COLO829 (cell line): ENCODE measurements around the gene PARP2.
"Not testable (repeated sequence)": the region's sequence is repeated elsewhere in the genome, so short reads cannot be mapped to it uniquely, and the experiment has no call there.

Source experiments
- DNase-seq: peaks from one replicate; pipeline ENCODE4 v3.0.0; 2012; ENCODE audit warnings: low spot score

The PARP2 gene

DNA sequence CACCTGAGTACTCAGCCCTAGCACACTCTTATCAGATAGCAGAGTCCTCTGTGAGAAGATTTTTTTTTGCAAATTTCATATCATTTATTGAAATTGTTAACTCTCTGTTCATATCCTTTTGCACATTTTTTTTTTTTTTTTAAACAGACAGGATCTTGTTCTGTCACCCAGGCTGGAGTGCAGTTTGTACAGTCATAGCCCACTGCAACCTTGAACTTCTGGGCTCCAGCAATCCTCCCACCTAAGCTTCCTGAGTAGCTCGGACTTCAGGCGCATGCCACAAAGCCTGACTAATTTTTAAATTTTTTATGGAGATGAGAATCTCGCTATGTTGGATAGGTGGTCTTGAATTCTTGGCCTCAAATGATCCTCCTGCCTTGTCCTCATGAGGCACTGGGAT lies 4.3 kb downstream of the PARP2 start:
- DNase-seq, result no peak

DNA sequence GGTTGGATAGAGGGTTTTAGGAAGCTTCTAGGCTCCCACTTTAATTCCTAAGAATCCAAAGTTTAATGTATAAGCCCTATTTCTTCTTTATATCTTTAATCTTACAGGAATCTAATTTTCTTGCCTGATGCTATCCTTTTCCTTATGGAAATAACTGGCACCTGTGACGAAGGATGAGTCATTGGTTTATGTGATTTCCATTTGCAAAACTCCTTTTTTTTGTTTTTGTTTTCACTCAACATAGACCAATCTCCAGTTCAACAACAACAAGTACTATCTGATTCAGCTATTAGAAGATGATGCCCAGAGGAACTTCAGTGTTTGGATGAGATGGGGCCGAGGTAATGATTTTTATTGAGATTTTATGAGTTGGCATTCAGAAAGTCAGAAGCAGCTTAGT lies 6.8 kb downstream of the PARP2 start:
- DNase-seq, result no peak

DNA sequence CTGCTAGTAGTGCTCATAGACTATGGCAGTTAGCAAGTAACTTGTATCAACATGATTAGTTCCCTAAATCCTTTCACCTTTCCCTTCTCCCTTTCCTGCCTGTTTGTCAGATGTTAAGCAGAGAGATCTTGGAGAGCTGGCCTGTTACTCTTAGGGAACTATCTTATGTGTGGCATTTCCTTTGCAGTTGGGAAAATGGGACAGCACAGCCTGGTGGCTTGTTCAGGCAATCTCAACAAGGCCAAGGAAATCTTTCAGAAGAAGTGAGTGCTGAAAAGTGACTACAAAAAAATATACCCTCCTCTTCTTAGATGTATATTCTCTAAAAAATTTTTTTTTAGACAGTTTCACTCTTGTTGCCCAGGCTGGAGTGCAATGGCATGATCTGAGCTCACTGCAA lies 7.4 kb downstream of the PARP2 start:
- no peak for DNase-seq

DNA sequence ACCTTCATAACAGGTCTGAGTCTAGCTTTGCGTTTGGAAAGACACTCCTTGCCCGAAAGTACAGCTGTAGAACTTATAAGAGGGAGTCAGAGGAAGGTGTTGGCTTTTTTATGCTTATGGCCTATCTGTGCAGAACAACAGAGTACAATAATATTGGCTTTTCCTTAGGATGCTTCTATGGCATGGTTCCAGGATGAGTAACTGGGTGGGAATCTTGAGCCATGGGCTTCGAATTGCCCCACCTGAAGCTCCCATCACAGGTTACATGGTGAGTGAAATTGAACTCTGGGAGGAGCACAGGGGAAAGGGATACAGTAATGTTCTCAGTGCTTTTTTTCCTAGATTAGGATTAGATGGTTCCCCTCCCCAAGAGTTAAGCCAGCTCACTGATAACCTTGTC lies 13.0 kb downstream of the PARP2 start:
- DNase-seq, result no peak

DNA sequence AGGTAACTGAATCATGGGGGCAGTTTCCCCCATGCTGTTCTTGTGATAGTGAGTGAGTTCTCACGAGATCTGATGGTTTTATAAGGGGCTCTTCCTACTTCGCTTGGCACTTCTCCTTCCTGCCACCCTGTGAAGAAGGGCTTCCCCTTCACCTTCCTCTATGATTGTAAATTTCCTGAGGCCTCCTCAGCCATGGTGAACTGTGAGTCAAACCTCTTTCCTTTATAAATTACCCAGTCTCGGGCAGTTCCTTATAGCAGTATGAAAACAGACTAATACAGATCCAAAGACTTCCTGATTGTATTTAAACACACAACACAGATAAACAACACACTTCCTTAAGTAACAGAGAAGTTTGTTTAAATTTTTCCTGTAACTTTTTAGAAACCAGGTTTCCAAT lies 15.0 kb downstream of the PARP2 start:
- DNase-seq, result not testable (repeated sequence)

DNA sequence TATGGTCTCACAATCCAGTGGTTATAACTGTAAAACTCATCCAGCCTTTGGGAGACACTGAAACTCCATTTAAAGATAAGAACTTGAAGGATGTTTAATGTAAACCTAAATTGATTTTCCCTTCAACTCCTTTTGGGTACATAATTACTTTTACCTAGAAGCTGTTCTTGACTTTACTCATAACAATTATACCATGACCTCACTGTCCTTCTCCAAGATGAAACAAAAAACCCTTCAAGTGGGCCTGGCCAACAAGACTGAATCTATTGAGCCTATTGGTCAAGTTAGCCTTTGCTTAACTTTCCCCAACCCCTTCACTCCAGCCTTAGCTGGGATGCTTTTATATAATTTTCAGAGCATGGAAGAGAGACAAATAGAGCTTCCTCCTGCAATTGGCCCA lies 22.5 kb downstream of the PARP2 start:
- DNase-seq, result no peak

DNA sequence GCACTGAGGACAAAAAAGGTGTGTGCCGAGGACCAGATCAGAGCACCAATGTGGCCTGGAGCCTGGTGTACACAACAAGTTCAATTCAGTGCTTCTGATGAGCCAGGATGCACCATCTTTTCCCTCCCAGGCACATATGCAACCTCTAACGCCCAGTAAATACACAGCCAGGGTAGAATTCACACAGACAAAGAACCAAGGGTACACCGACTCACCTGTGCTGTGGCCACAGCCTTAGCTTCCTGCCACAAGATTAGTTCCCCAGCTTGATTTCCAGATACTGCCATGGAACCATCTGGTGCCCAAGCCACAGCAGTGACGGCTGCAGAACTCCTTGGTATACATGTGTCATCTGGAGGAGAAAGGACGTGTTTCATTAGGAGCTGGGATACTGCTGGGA lies 29.4 kb downstream of the PARP2 start:
- DNase-seq, result no peak

DNA sequence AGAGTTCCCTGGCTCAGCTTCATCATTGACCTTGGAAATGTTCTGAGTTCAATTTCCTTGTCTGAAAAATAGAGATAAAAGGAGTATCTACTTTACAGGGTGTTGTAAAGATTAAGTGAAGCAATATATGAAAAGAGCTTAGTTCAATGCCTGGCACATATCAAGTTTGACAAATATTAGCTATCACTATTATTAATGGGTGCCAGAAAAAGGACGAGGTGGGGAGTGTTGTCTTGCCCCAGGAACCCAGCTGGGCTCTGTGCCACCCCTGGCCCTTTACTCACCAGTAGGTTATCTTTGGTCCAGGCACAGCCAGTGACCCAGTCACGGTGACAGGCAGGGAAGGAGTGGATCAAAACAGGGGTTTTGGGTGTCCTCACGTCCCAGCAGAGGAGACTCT lies 32.0 kb downstream of the PARP2 start:
- DNase-seq, result no peak

DNA sequence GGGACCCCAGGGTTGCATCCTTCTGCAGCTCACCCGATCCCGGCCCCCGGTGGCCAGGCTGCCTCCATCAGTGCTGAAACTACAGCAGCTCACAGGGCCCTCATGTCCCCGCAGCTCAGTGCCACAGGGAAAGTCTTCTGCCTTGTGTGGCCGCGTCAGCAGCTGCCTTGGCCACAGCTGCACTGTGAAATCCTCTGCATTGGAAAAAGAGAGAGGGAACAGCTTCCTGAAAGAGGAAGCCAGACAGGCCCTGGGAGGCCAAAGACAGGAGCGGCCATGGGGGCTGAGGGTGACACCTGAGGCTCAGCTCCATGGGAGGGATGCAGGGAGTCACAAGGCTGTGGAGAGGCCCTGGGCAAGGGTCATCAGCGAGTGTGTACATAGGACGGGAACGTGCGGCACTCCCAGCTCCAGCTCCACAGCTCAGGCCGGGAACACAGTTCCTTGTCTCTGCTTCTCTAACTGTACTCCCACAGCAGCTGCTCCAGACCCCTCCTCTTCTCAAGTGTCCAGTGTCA lies 32.7 kb downstream of the PARP2 start:
- no peak for DNase-seq

DNA sequence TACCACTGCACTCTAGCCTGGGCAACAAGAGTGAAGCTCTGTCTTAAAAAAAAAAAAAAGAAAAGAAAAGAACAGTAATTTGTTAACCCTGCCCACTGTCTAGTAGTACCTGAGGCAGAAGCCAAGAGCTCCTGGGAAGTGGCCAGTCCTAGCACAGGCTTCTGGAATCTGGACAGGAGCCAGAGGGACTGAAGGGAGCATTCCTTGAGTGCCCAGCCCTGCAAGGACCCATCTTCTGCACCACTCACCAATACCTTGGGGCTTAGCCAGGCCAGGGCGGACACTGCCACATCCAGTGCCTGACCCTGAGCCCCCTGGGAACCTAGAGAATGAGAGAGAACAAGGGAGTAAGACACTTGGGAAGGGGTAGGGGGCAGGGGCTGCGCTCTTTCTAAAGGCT lies 33.7 kb downstream of the PARP2 start:
- no peak for DNase-seq

DNA sequence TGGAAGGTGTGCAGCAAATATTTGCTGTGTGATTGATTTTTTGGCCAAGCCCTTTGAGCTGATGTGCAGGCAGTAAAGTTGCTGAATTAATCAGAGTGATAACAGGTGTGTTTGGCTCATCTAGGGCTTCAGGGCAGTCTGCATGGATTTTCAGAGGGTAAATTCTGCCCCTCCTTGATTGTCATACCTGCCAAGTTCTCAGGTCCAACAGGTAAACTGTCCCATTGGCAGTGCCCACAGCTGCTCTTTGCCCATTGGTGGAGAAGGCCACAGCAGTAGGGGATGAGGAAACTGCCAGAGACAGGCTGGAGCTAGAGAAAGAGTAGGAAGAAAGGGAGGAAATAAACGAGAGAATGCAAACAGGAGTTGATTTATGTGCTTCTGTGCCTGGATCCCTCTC lies 36.3 kb downstream of the PARP2 start:
- DNase-seq, result no peak

DNA sequence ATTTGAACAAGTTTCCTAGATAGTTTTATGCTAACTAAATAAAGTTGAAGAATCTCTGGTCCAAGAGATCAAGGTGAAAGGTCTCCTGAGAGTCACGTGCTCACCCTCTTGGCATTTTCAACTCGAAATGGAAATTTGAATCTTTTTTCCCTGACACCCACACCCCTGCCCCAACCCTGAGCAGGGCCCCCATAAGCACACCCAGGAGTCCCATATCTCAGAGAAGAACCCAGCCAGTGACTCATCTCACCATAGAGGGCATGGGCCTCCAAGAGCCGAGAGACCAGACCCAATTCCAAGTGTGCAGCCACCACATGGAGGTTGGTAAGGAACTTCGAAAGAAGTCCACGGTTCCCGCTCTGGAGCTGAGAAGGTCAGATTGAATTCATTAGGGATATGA lies 37.2 kb downstream of the PARP2 start:
- DNase-seq, result no peak

DNA sequence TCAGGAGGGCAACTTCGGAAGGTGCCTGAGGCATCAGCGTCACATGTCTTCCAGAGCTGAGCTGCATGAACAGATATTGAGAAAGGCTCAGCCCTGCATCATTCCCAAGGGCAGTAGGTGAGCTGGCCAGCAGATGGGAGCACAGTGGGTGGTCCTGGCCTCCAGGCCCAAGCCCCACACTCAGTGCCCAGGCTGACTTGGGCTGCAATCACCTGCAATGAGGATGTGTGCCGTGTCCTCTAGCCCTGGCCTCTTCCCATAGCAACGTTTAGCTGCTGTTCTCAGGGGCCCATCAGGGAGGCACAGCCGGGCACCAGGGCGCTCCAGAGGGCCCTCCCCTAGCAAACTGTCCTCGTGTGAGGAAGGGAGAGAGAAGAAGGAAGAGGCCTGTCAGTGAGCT lies 37.9 kb downstream of the PARP2 start:
- DNase-seq, result no peak

DNA sequence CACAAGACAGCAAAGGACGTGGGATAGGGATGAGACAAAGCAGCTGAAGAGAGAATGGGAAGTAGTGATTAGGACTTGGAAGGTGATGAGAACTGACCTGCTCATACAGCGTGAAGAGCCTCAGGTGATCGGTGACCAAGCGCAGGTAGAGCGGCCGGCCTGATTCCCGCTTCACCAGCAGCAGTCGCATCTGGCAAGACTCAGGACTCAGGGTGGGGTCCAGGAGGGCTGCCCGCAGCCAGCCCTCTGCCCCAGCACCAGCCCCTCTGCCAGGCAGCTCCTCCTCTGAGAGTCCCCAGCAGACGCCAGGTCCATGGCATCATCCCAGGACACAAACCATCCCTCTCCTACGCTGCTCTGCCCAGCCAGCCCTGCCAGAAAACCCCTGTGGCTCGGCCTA lies 39.1 kb downstream of the PARP2 start:
- no peak for DNase-seq

DNA sequence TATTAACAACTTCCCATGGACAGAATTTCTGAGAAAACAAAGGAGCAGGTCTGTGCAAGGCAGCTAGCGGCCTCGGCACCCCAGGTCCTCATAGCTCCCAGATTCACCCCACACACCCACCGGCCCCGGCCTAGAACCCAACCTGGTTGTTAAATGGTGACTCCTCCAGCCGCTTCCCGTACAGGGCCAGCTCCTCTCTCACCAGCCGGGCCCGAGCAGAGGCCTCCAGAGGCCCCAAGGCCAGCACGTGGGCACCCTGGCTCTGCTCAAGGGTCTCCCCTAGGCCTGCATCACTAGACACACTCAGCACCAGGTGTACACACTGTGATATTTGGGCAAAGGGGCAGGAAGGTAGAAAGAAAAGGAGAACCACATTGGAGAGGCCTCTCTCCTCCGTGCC lies 39.6 kb downstream of the PARP2 start:
- no peak for DNase-seq

DNA sequence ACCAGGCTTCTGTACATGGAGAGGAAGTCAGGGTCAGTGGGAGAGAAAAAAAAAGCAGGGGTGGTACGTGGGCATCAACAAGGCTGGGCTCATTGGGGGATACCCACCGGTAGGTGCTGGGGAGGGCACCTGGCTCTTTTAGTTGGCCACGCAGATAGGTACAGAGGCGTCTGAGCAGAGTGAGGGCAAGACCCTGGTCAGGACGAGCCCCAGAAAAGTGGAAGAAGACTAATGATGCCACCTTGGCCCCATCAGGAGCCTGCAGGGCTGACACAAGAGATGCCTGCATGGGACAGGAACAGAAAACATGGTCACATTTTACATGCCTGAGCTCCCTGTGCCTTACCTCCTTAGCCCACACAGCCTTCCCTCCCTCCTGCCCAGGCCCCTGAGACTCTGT lies 40.2 kb downstream of the PARP2 start:
- no peak for DNase-seq

DNA sequence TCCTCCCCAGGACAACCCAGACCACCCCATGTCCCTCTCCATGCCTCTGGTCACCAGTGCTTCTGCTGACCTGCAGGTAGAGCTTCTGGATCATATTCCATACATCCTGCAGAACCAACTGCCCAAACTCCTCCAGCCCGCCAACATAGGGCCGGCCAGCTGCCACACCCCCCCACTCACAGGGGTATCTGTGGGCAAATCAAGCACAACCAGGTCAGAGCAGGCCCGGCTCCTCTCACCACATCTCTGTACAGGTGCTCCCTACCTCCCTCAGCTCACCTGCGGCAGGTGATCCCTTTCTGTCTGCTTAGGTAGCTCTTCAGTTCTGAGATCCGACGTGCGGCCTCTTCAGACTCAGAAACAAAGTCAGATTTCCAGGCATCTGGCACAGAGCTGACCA lies 40.9 kb downstream of the PARP2 start:
- DNase-seq, result no peak

DNA sequence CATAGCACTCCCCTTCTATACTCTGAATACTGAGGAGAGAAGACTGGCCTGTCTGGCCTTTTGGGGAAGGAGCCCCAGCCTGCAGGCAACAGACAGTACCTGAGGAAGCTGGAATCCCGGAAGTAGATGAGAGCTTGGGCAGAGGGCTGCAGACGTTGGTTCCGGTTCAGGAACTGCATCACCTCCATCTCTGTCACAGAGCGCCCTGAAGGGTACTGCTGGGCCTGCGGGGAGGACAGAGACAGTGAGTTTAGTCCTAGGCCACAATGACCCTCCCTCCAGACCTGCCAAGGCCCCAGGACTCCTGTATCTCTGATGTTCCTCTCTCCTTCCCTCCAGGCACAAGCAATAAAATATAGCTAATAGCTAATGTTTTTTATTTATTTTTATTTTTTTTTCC lies 41.5 kb downstream of the PARP2 start:
- DNase-seq, result no peak

DNA sequence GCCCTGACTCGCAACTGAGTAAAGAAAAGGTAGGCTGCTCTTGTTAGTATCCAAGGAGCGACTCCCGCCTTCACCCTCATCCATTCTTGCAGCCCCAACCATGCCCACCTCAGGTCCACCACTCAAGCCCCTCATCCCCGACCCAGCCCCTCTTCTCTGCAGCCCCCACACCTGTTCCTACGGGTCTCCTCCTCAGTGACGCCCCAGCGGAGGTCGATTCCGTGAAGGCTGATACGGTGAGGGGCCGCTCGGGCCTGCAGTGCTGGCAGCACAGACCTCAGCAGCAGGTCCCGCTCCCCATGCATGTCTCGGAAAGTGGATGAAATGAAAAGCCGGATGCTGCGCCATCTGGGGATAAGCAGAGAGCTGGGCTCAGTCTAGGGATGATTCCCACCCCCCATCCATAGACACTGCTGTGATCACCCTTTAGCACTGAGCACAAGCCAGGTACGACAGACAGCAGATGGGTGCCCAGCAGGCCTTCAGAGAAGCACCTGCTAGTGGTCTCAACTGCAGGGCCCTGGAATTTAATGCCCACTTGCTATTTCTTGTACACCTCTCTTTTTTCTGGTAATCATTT lies 42.9 kb downstream of the PARP2 start:
- no peak for DNase-seq

DNA sequence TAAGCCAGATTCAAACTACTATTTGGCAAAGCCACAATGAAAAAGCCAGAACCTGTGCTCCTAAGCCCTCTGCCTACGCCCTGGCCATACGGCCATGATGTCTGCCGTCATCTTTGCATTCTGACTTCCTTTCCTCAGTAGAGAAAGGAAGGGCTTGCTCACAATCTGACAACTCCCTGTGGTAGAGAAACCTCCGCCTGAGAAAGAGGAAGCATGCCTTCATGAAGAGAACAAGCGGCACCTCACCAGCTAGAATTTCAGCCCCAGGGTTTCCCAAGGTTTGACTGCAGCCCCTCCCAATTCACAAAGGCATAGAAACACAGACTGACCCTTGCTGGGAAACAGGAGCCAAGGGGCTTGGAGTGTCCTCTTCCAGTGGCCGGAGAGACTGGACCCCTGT lies 44.1 kb downstream of the PARP2 start:
- no peak for DNase-seq

DNA sequence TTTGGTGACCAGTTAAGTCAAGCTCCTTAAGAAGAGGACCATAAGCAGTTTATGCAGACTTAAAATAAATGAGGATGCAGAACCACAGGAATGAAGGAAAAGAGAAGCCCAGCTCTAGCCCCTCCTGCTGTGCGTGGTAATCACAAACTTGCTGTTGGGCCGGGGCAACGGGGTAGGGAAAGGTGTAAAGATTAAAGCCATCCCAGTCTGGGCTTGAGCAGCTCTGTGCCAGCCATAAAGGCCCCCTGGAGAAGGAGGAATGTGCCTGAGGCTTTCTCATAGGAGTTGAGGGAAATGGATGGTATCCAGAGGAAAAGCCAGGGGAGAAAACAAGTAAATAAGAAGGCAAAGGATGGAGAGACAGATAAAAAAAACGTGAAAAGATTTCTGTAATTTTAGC lies 44.7 kb downstream of the PARP2 start:
- no peak for DNase-seq

DNA sequence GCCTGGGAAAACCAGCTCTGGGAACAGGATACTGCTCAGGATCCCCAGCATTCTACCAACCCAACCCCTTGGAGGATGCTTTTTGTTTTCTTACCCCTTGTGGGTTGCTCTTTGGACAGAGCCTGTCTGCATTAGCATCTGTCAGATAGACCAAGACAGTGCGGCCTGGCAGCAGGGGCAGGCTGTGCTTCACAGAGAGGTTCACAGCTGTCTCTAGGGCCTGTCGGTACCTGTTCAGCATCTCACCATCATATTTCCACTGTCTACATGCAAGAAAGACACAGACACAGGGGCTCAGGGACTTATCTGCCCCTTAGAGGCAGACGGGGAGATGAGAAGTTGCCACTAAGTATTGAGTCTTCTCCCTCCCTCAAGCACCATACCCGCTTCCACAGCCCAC lies 48.1 kb downstream of the PARP2 start:
- DNase-seq, result no peak

DNA sequence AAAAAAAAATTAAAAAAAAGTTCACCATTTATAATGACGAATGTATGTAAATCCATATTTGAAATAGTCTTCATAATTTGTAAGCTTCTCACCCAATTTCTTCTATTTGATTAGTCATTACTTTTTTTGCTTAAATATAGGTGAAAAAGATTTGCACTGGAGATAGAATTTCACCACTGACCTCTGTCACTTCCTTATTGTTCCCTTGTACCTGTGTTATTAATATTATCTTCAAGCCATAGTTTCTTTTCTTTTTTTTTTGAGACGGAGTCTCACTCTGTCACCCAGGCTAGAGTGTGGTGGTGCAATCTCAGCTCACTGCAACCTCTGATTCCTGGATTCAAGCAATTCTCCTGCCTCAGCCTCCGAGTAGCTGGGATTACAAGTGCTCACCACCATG lies 54.1 kb downstream of the PARP2 start:
- DNase-seq, result no peak

DNA sequence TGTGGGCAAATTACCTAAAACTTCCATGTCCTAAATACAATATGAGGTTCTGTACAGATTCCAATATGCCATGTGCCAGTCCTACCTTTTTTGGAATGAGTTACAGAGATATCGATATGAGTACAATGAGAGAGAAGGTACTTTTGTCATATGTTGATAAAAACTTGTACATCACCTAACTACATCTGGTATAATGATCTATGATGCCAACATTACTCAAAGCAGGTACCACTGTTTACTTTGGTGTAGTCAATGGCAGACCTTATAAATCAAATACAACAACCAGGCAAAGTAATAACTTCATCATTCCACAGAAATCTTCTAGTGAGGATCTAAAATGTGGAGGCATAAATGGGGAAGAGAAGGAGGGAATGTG lies 57.1 kb downstream of the PARP2 start:
- DNase-seq, result no peak
